Mesodermal cell (in vitro differentiated cells): ENCODE results near the gene HLA-E.
"Not testable (repeated sequence)": the region's sequence is repeated elsewhere in the genome, so short reads cannot be mapped to it uniquely, and the experiment has no call there.

ENCODE experiments used
- H3K27ac ChIP-seq: 2 replicates; pipeline ENCODE4 v1.7.0; 2013; ENCODE audit warnings: mild to moderate bottlenecking, low read depth, low read length, moderate library complexity; ENCODE audit not compliant: severe bottlenecking
- H3K36me3 ChIP-seq: 2 replicates; pipeline ENCODE4 v1.7.1; 2013; ENCODE audit warnings: mild to moderate bottlenecking, low read length, moderate library complexity; ENCODE audit not compliant: control insufficient read depth, insufficient read depth
- H3K4me1 ChIP-seq: one replicate; pipeline ENCODE4 v1.7.1; 2013; ENCODE audit warnings: mild to moderate bottlenecking, low read length; ENCODE audit not compliant: insufficient read depth, control insufficient read depth, poor library complexity, severe bottlenecking
- H3K4me3 ChIP-seq: 2 replicates; pipeline ENCODE4 v1.7.0; 2013; ENCODE audit warnings: low read length, control low read depth, mild to moderate bottlenecking; ENCODE audit not compliant: insufficient read depth, poor library complexity, severe bottlenecking; ENCODE audit errors: extremely low read depth
- H3K9me3 ChIP-seq: 2 replicates; pipeline ENCODE4 v1.7.1; 2013; ENCODE audit warnings: mild to moderate bottlenecking, low read length, moderate library complexity; ENCODE audit not compliant: control insufficient read depth
- WGBS, 2 experiments: methylation state at CpG; one replicate each; pipeline ENCODE4 v1.1.5; 2013; ENCODE audit warnings: missing lambda C conversion rate in 2 of 2; ENCODE audit not compliant: insufficient coverage in 2 of 2; 5-methylcytosine and 5-hydroxymethylcytosine counted together

Gene HLA-E

GRCh38 chr6:30453508-30454116, 35.7 kb upstream of the HLA-E start:
- H3K36me3 ChIP-seq = no peaks in the 10 kb centered on the region
- H3K9me3 ChIP-seq = no peaks in the 10 kb centered on the region
- 16 to 26% methylated on average over 13 to 16 of the region's 26 CpGs for WGBS, 2 experiments
- H3K4me1 ChIP-seq = no peaks in the 10 kb centered on the region
- no peak overlapping the region for H3K4me3 ChIP-seq
- H3K27ac ChIP-seq = no peak overlapping the region

GRCh38 chr6:30459145-30459544, 30.2 kb upstream of the HLA-E start:
- no peaks in the 10 kb centered on the region for H3K9me3 ChIP-seq
- no CpG with 5 or more reads among the region's 1 CpG for WGBS, 2 experiments

GRCh38 chr6:30461055-30461454, 28.3 kb upstream of the HLA-E start:
- no peak overlapping the region for H3K27ac ChIP-seq
- no peaks in the 10 kb centered on the region for H3K36me3 ChIP-seq
- H3K4me1 ChIP-seq = no peaks in the 10 kb centered on the region
- H3K9me3 ChIP-seq = no peaks in the 10 kb centered on the region
- H3K4me3 ChIP-seq = no peak overlapping the region
- WGBS, 2 experiments = 58 to 74% methylated on average over 5 of the region's 5 CpGs

More at GRCh38 chr6:30459145-30459544, 30.2 kb upstream of the HLA-E start:
- Histone ChIP-seq H3K4me3 (no peak overlapping the region), H3K36me3 (no peaks in the 10 kb centered on the region), H3K27ac (no peak overlapping the region), H3K4me1 (no peaks in the 10 kb centered on the region)

GRCh38 chr6:30462482-30462881, 26.8 kb upstream of the HLA-E start:
- H3K9me3 ChIP-seq = no peaks in the 10 kb centered on the region
- 54 to 55% methylated on average over 6 to 7 of the region's 7 CpGs for whole genome bisulfite sequencing, 2 experiments
- H3K4me1 ChIP-seq = no peaks in the 10 kb centered on the region
- no peak overlapping the region for H3K4me3 ChIP-seq
- no peaks in the 10 kb centered on the region for H3K36me3 ChIP-seq
- H3K27ac ChIP-seq = no peak overlapping the region

- no peak overlapping the region for H3K27ac ChIP-seq
- 70 to 80% methylated on average over 1 to 2 of the region's 9 CpGs for WGBS, 2 experiments
- no peak overlapping the region for H3K4me3 ChIP-seq
- no peaks in the 10 kb centered on the region for H3K9me3 ChIP-seq
- H3K4me1 ChIP-seq = no peaks in the 10 kb centered on the region
- H3K36me3 ChIP-seq = no peaks in the 10 kb centered on the region
These were observed 26.1 kb upstream of the HLA-E start for GRCh38 chr6:30463242-30463641.

GRCh38 chr6:30463651-30464618, 25.4 kb upstream of the HLA-E start:
- WGBS, 2 experiments = 27 to 30% methylated on average over 51 to 60 of the region's 64 CpGs
- H3K36me3 ChIP-seq = no peaks in the 10 kb centered on the region

GRCh38 chr6:30465595-30466306, 23.6 kb upstream of the HLA-E start:
- 17 to 28% methylated on average over 5 to 9 of the region's 13 CpGs for WGBS, 2 experiments
- Histone ChIP-seq H3K4me3 (no peak overlapping the region), H3K36me3 (no peaks in the 10 kb centered on the region), H3K4me1 (no peaks in the 10 kb centered on the region), H3K27ac (no peak overlapping the region), H3K9me3 (no peaks in the 10 kb centered on the region)

More at GRCh38 chr6:30463651-30464618, 25.4 kb upstream of the HLA-E start:
- H3K4me1 ChIP-seq = no peaks in the 10 kb centered on the region
- no peak overlapping the region for H3K27ac ChIP-seq
- H3K9me3 ChIP-seq = no peaks in the 10 kb centered on the region
- no peak overlapping the region for H3K4me3 ChIP-seq

- H3K36me3 ChIP-seq = no peaks in the 10 kb centered on the region
- H3K27ac ChIP-seq = no peak overlapping the region
- WGBS, 2 experiments = no CpG with 5 or more reads among the region's 1 CpG
- H3K4me3 ChIP-seq = no peak overlapping the region
- no peaks in the 10 kb centered on the region for H3K9me3 ChIP-seq
- H3K4me1 ChIP-seq = no peaks in the 10 kb centered on the region
These were observed 18.3 kb upstream of the HLA-E start for GRCh38 chr6:30470968-30471367.

- not testable (repeated sequence) for H3K4me1 ChIP-seq
These were observed 14.2 kb upstream of the HLA-E start for GRCh38 chr6:30475116-30475515.

GRCh38 chr6:30480536-30481156, 8.7 kb upstream of the HLA-E start:
- no peak overlapping the region for H3K4me3 ChIP-seq
- no peaks in the 10 kb centered on the region for H3K9me3 ChIP-seq
- H3K36me3 ChIP-seq = no peaks in the 10 kb centered on the region
- peaks cover 9% of the 10 kb centered on the region for H3K4me1 ChIP-seq
- WGBS, 2 experiments = 36 to 43% methylated on average over 13 to 15 of the region's 18 CpGs
- no peak overlapping the region for H3K27ac ChIP-seq

More at GRCh38 chr6:30475116-30475515, 14.2 kb upstream of the HLA-E start:
- H3K4me3 ChIP-seq, H3K36me3 ChIP-seq, H3K9me3 ChIP-seq, H3K27ac ChIP-seq: not testable (repeated sequence)
- 97 to 100% methylated on average over 3 to 6 of the region's 26 CpGs for WGBS, 2 experiments
